Measurements from ENCODE around the gene GNL2.

GRCh38 chr1:37558411-37558810, 37.3 kb downstream of the GNL2 start:
- TF ChIP-seq CTCF (IDR thresholded peaks at IDR 0.05; ENCODE audit: low read depth, low read length, missing input control) (no peak), RXRA (IDR thresholded peaks at IDR 0.05) (no peak), HNF4G (IDR thresholded peaks at IDR 0.05) (no peak)

Data from liver (tissue), 3 donors.